Omental fat pad (tissue), 4 donors: ENCODE measurements around the gene RRP36. TPM values are rescaled to one million over a fixed set of nuclear protein-coding genes. Genes with fewer than 3 reads are reported as not detected.

Experiments
- ATAC-seq: fragments of 150-250 bp; one replicate; pipeline ENCODE4 v1.9.1; 2016; ENCODE audit warnings: mild to moderate bottlenecking, moderate library complexity; ENCODE audit not compliant: low FRiP score
- DNase-seq: peaks from one replicate; pipeline ENCODE4 v3.0.0-alpha.2; 2019; ENCODE audit warnings: low spot score
- total RNA-seq, 4 donors: library from RNA; depleted of rRNA; stranded (reverse); fragments of >200 nt; gene quantifications; one replicate each; pipeline ENCODE4 v1.1.0, GENCODE V29; 2016
- TF ChIP-seq, protein P1 (sequence below), 3 donors: fragments of 450-650 bp; IDR thresholded peaks; one replicate each; pipeline ENCODE4 v1.5.1; 2016 to 2017; ENCODE audit warnings: antibody characterized with exemption in 3 of 3, mild to moderate bottlenecking in 3 of 3, moderate library complexity in 2 of 3

RRP36 gene
- total RNA-seq, 4 donors from 2014 or later, result 44.1 to 54.2 (median 48.7) TPM

DNA sequence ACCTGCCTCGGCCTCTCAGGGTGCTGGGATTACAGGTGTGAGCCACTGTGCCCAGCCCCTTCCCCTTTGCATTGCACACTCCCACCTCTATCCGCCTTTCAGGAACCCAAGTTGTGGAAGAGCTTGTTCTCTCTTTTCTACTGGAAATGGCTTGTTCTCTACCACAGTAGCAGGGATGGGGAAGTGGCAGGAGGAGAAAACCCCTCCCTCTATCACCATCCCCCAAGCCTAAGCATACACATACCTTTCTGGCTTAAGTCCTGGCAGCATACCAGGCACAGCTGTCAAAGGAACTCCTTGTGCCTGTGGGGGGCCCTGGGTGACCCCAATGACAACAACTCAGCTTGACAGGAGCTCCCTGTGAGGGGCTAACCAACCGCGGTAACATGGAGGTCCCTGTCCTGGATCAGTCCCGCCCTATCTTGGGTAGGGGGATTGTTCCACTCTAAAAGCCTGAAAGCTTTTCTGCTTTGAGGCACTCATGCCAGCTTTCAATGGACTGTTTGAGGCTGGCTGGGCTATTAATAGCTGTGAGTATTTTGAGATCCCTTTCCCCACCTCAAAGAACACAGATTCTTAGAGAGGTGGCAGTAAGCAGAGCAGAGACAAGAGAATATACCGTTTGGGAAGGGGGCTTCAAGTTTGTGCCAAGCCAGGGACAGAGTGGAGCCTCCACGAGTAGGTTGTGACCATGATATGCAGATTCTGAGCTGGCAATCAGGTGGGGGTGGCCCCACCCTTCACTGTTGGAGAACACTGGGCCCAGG lies 5.1 kb upstream of the RRP36 start:
- ATAC-seq (no peak), DNase-seq (no peak)
- TF ChIP-seq, protein P1, sequence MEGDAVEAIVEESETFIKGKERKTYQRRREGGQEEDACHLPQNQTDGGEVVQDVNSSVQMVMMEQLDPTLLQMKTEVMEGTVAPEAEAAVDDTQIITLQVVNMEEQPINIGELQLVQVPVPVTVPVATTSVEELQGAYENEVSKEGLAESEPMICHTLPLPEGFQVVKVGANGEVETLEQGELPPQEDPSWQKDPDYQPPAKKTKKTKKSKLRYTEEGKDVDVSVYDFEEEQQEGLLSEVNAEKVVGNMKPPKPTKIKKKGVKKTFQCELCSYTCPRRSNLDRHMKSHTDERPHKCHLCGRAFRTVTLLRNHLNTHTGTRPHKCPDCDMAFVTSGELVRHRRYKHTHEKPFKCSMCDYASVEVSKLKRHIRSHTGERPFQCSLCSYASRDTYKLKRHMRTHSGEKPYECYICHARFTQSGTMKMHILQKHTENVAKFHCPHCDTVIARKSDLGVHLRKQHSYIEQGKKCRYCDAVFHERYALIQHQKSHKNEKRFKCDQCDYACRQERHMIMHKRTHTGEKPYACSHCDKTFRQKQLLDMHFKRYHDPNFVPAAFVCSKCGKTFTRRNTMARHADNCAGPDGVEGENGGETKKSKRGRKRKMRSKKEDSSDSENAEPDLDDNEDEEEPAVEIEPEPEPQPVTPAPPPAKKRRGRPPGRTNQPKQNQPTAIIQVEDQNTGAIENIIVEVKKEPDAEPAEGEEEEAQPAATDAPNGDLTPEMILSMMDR (IDR thresholded peaks at IDR 0.05), result no peak

DNA sequence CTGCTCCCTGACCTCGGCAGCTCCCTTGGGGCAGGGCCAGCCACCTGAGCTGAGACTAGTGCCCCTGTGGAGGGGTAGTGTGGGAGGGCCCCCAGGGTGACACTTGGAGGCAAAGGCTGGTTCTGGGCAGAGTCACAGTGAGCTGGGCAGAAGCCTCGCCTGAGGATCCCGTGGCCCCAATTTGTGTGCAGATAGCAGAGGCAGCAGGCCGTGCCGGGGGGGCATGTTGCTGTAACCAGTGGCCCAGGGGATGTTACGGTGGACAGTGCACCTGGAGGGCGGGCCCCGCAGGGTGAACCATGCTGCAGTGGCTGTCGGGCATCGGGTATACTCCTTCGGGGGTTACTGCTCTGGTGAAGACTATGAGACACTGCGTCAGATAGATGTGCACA lies 4.5 kb upstream of the RRP36 start:
- ATAC-seq (no peak), DNase-seq (no peak)
- TF ChIP-seq, protein P1 (IDR thresholded peaks at IDR 0.05), result no peak

DNA sequence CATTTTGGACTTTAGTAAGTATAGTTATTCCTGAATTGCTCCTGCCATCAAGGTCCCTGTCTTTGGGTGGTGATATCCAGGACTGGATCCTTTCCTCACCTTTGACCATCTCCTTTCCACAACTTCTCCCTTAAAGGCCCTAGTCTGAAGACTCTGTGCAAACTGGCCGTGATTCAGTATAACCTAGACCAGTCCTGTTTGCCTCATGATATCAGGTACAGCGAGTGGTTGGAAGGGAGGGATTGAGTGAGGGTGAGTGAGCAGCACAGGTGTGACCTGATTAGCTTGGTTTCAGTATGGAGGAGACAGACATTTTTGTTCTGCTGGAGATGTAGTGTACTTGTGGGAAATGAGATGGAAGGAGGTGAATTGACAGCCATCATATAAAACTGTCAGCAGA lies 2.3 kb upstream of the RRP36 start:
- TF ChIP-seq, protein P1 (IDR thresholded peaks at IDR 0.05), result no peak
- no peak for ATAC-seq
- DNase-seq, result no peak

DNA sequence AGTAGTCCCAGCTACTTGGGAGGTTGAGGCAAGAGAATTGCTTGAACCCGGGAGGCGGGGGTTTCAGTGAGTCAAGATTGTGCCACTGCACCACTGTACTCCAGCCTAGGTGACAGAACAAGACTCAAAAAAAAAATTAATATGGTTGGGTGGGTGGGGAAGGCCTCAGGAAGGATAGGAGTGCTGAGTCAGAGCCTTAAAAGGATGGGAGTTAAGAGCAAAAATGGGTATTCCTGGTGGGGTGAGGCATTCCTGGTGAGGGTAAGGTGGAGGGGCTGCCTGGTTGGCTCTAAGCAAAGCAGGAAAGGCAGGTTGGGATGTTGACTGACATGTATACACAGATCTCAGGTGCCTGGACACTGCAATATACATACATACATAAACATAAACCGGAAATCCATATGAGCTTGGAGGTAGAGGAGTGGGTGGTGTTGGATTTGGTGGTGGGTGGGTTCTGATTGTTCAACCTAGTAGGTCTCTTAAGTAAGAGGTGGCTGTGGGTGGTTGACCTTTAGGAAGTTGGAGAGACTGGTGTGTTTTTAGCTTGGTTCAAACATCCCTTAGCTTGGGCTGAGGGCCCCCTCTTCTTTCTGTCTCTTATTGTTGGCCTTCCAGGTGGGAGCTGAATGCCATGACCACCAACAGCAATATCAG lies 1.2 kb upstream of the RRP36 start:
- DNase-seq, result no peak
- TF ChIP-seq, protein P1 (IDR thresholded peaks at IDR 0.05), result no peak
- no peak for ATAC-seq

DNA sequence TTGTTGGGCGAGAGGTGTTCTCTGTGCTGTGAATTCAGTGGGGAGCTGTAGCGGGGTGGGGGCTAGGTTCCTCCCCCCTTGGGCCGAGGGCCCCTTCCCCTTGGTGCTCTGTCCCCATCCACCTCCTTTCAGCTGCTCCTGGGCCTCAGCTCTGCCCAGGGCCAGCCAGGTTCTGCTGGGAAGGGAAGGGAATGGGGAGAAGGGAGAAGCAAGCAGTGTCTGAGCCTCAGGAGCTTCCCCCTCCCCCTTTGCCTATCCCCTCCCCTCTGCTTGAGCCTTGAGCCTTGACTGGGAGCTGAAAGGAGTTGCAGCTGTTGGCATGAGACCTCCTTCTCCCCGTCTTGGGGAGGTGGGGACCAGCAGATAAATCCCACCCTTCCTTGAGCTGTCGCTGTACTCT lies 576 bp upstream of the RRP36 start:
- TF ChIP-seq, protein P1 (IDR thresholded peaks at IDR 0.05), result no peak
- ATAC-seq, result no peak
- DNase-seq, result no peak

DNA sequence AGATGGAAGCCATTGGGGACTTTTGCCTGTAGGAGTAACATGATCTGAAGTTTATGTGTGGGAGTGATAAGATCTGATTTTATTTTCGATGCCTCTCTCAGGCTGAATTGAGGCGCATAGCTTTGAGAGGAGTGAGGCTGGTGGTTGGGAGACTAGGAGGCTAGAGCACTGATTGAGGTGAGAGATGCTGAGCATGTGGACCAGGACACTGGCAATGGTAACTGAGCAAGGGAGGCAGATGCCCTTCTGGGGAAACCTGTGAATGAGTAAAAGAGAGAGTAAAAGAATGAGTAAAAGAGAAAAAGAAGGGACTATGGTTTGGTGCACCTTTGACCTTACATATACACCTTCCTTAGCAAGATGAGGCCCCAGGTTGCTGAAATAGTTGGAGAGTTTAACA lies 3.0 kb downstream of the RRP36 start:
- TF ChIP-seq, protein P1 (IDR thresholded peaks at IDR 0.05), result no peak
- no peak for ATAC-seq
- no peak for DNase-seq

DNA sequence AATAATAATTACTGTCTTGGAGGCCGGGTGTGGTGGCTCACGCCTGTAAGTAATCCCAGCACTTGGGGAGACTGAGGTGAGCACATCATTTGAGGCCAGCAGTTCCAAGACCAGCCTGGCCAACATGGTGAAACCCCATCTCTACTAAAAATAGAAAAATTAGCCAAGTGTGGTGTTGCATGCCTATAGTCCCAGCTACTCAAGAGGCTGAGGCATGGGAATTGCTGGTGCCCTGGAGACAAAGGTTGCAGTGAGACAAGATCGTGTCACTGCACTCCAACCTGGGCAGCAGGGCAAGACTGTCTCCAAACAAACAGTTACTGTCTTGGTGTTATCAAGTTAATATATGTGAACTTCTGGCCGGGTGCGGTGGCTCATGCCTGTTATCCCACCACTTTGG lies 4.9 kb downstream of the RRP36 start:
- TF ChIP-seq, protein P1 (IDR thresholded peaks at IDR 0.05), result no peak

More for the DNA sequence above, 4.9 kb downstream of the RRP36 start:
- ATAC-seq, result no peak
- no peak for DNase-seq
